GM19455 (cell line): ENCODE data around the gene SMIM10L1.

Experiments
- ATAC-seq: cut with Tn5 transposase; IDR thresholded peaks from one replicate; pipeline ENCODE4 v1.9.1; 2021; ENCODE audit not compliant: unreplicated experiment

Gene SMIM10L1

GRCh38 chr12:11183011-11183410 is 12.0 kb downstream of the SMIM10L1 start:
- no peak for ATAC-seq

GRCh38 chr12:11186837-11187236 is 15.8 kb downstream of the SMIM10L1 start, which contains the start of gene TAS2R42:
TSS of gene TAS2R42 (minus strand) at chr12:11186937. CDS start at chr12:11186937, 0 bp downstream.
- no peak for ATAC-seq

- no peak for ATAC-seq
Observed at GRCh38 chr12:11202811-11203210, 31.8 kb downstream of the SMIM10L1 start.

GRCh38 chr12:11204173-11204572 is 33.2 kb downstream of the SMIM10L1 start:
- ATAC-seq, result no peak

- no peak for ATAC-seq
Observed at GRCh38 chr12:11209113-11209512, 38.1 kb downstream of the SMIM10L1 start.
